ENCODE data around the gene SYT12. TPM values are rescaled to one million over a fixed set of nuclear protein-coding genes. Genes with fewer than 3 reads are reported as not detected.
"Not testable (repeated sequence)": the region's sequence is repeated elsewhere in the genome, so short reads cannot be mapped to it uniquely, and the experiment has no call there.

SYT12 gene
- total RNA-seq, 1 experiment from 2014 or later = 3.1 TPM

DNA sequence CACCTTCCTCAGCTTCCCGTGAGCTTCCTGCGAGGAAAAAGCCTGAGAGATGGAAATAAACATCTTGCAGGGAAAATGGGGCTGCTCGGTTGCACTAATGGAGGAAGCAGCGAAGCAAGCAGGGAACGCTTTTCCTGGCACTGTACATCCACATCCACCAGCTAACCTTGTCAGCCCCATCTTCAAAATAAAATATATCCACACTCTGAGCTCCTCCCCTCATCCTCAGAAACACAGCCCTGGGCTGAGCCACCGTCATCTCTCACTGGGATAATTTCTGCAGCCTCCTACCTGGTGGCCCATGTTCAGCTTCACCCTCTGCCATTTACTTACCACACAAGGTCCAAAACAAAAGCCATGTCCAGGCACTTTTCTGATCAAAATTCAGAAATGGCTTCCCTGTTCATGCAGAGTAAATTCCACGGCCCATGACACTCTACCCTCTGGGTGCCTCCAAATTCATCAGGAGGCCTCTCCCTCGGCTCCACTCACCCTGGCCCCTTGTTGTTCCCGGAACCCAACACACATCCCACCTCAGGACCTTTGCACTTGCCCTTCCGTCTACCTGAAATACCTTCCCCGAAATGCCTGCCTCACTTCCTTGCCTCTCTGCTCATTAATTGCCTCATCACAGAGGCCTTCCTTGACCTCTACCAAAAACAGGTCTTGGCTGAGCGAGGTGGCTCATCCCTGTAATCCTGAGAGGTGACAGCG lies 34.9 kb upstream of the SYT12 start:
- CTCF ChIA-PET = no interaction called here

DNA sequence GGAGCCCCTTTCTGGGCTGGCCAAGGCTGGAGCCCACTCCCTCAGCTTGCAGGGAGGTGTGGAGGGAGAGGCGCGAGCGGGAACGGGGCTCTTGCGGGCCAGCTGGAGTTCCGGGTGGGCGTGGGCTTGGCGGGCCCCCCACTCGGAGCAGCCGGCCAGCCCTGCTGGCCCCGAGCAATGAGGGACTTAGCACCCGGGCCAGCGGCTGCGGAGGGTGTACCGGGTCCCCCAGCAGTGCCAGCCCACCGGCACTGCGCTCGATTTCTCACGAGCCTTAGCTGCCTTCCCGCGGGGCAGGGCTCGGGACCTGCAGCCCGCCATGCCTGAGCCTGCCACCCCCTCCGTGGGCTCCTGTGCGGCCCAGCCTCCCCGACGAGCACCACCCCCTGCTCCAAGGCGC lies 34.2 kb upstream of the SYT12 start:
- BruUV-seq (replicated peaks); CTCF ChIA-PET; H3K27me3 ChIP-seq (replicated peaks; ENCODE audit: insufficient read depth, low read depth, low read length, poor library complexity); H3K36me3 ChIP-seq (ENCODE audit: insufficient read depth, low read length, poor library complexity, severe bottlenecking); H3K9me3 ChIP-seq (ENCODE audit: low read depth, low read length, poor library complexity, severe bottlenecking); H3K4me3 ChIP-seq (ENCODE audit: low read depth, low read length, poor library complexity, severe bottlenecking); intact Hi-C loops (cut with micrococcal nuclease; ENCODE audit: unreplicated experiment); H3K4me1 ChIP-seq (ENCODE audit: insufficient read depth, low read length, poor library complexity, severe bottlenecking); POLR2A ChIA-PET (ENCODE audit: low non-redundant PET); DNase-seq (ENCODE audit: low spot score); H3K27ac ChIP-seq (ENCODE audit: low read depth, low read length, poor library complexity, severe bottlenecking): not testable (repeated sequence)

More for the DNA sequence above, 34.9 kb upstream of the SYT12 start:
- no peak overlapping the region for H3K4me3 ChIP-seq (ENCODE audit: low read depth, low read length, poor library complexity, severe bottlenecking)
- no peaks in the 10 kb centered on the region for H3K36me3 ChIP-seq (ENCODE audit: insufficient read depth, low read length, poor library complexity, severe bottlenecking)
- intact Hi-C loops (cut with micrococcal nuclease; ENCODE audit: unreplicated experiment) = no loop called here
- H3K27ac ChIP-seq (ENCODE audit: low read depth, low read length, poor library complexity, severe bottlenecking) = no peak overlapping the region
- no peaks in the 10 kb centered on the region for H3K27me3 ChIP-seq (replicated peaks; ENCODE audit: insufficient read depth, low read depth, low read length, poor library complexity)
- BruUV-seq (replicated peaks) = no TSS peak
- no peaks in the 10 kb centered on the region for H3K9me3 ChIP-seq (ENCODE audit: low read depth, low read length, poor library complexity, severe bottlenecking)
- H3K4me1 ChIP-seq (ENCODE audit: insufficient read depth, low read length, poor library complexity, severe bottlenecking) = peaks cover 4% of the 10 kb centered on the region
- POLR2A ChIA-PET (ENCODE audit: low non-redundant PET) = no interaction called here
- TF ChIP-seq EZH2 (IDR thresholded peaks at IDR 0.05; ENCODE audit: borderline replicate concordance, low read depth, low read length, poor library complexity, severe bottlenecking) (no peak), CTCF (conservative IDR thresholded peaks at IDR 0.05; ENCODE audit: low read depth, low read length) (no peak)
- DNase-seq (ENCODE audit: low spot score) = no peak

GRCh38 chr11:66989360-66989759 lies 33.6 kb upstream of the SYT12 start:
- H3K4me3 ChIP-seq (ENCODE audit: low read depth, low read length, poor library complexity, severe bottlenecking); H3K4me1 ChIP-seq (ENCODE audit: insufficient read depth, low read length, poor library complexity, severe bottlenecking); BruUV-seq (replicated peaks); CTCF ChIA-PET; H3K36me3 ChIP-seq (ENCODE audit: insufficient read depth, low read length, poor library complexity, severe bottlenecking); H3K27ac ChIP-seq (ENCODE audit: low read depth, low read length, poor library complexity, severe bottlenecking); H3K9me3 ChIP-seq (ENCODE audit: low read depth, low read length, poor library complexity, severe bottlenecking); intact Hi-C loops (cut with micrococcal nuclease; ENCODE audit: unreplicated experiment); DNase-seq (ENCODE audit: low spot score); H3K27me3 ChIP-seq (replicated peaks; ENCODE audit: insufficient read depth, low read depth, low read length, poor library complexity): not testable (repeated sequence)
- POLR2A ChIA-PET (ENCODE audit: low non-redundant PET) = interaction anchor here (0.6 kb wide), 1 partner anchor 12 kb away, joined by 3 read pairs; no protein-coding TSS in a partner anchor

GRCh38 chr11:66992041-66992440 lies 30.9 kb upstream of the SYT12 start:
- Histone ChIP-seq H3K27me3 (replicated peaks; ENCODE audit: insufficient read depth, low read depth, low read length, poor library complexity) (no peaks in the 10 kb centered on the region), H3K36me3 (ENCODE audit: insufficient read depth, low read length, poor library complexity, severe bottlenecking) (no peaks in the 10 kb centered on the region), H3K9me3 (ENCODE audit: low read depth, low read length, poor library complexity, severe bottlenecking) (no peaks in the 10 kb centered on the region), H3K27ac (ENCODE audit: low read depth, low read length, poor library complexity, severe bottlenecking) (no peak overlapping the region), H3K4me3 (ENCODE audit: low read depth, low read length, poor library complexity, severe bottlenecking) (no peak overlapping the region), H3K4me1 (ENCODE audit: insufficient read depth, low read length, poor library complexity, severe bottlenecking) (no peaks in the 10 kb centered on the region)
- intact Hi-C loops (cut with micrococcal nuclease; ENCODE audit: unreplicated experiment) = no loop called here
- ChIA-PET CTCF (no interaction called here), POLR2A (ENCODE audit: low non-redundant PET) (no interaction called here)
- no TSS peak for BruUV-seq (replicated peaks)
- no peak for DNase-seq (ENCODE audit: low spot score)
- TF ChIP-seq EZH2 (IDR thresholded peaks at IDR 0.05; ENCODE audit: borderline replicate concordance, low read depth, low read length, poor library complexity, severe bottlenecking) (no peak), CTCF (conservative IDR thresholded peaks at IDR 0.05; ENCODE audit: low read depth, low read length) (no peak)
